Measurements from ENCODE around the gene DUS1L. TPM values are rescaled to one million over a fixed set of nuclear protein-coding genes. Genes with fewer than 3 reads are reported as not detected.
A peak's percentile ranks its signal among the peaks of the same experiment; 100 is the strongest.

Gene DUS1L
- total RNA-seq, 1 donor from 2014 or later = 73.3 TPM

- H3K27ac Mint-ChIP-seq (ENCODE audit: unreplicated experiment) = no peak overlapping the region
Measured at GRCh38 chr17:82023447-82024241, 42.0 kb downstream of the DUS1L start.

GRCh38 chr17:82022981-82023446 lies 42.6 kb downstream of the DUS1L start, which contains the start of gene LRRC45:
Gene LRRC45, plus strand, starts transcription at chr17:82023305. Its CDS starts 339 bp downstream, at chr17:82023644.
- H3K4me3 Mint-ChIP-seq (ENCODE audit: unreplicated experiment) = peak within 1 kb of the TSS; percentile 77
- H3K9me3 Mint-ChIP-seq (ENCODE audit: unreplicated experiment) = no peaks in the 10 kb centered on the region
- H3K27me3 Mint-ChIP-seq (ENCODE audit: unreplicated experiment) = no peaks in the 10 kb centered on the region
- peaks cover 22% of the 10 kb centered on the region for H3K4me1 Mint-ChIP-seq (ENCODE audit: unreplicated experiment)
- H3K27ac Mint-ChIP-seq (ENCODE audit: unreplicated experiment) = peak within 1 kb of the TSS; percentile 59
- TF ChIP-seq, protein P1, sequence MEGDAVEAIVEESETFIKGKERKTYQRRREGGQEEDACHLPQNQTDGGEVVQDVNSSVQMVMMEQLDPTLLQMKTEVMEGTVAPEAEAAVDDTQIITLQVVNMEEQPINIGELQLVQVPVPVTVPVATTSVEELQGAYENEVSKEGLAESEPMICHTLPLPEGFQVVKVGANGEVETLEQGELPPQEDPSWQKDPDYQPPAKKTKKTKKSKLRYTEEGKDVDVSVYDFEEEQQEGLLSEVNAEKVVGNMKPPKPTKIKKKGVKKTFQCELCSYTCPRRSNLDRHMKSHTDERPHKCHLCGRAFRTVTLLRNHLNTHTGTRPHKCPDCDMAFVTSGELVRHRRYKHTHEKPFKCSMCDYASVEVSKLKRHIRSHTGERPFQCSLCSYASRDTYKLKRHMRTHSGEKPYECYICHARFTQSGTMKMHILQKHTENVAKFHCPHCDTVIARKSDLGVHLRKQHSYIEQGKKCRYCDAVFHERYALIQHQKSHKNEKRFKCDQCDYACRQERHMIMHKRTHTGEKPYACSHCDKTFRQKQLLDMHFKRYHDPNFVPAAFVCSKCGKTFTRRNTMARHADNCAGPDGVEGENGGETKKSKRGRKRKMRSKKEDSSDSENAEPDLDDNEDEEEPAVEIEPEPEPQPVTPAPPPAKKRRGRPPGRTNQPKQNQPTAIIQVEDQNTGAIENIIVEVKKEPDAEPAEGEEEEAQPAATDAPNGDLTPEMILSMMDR (IDR thresholded peaks at IDR 0.05) = no peak
- H3K36me3 Mint-ChIP-seq (ENCODE audit: unreplicated experiment) = peaks cover 3% of the 10 kb centered on the region
- peak; percentile 100 for DNase-seq (ENCODE audit: extremely low spot score, unreplicated experiment)

More at GRCh38 chr17:82023447-82024241, 42.0 kb downstream of the DUS1L start:
- DNase-seq (ENCODE audit: extremely low spot score, unreplicated experiment) = no peak
- Mint-ChIP-seq H3K4me1 (ENCODE audit: unreplicated experiment) (peaks cover 22% of the 10 kb centered on the region), H3K27me3 (ENCODE audit: unreplicated experiment) (no peaks in the 10 kb centered on the region), H3K36me3 (ENCODE audit: unreplicated experiment) (no peaks in the 10 kb centered on the region), H3K9me3 (ENCODE audit: unreplicated experiment) (no peaks in the 10 kb centered on the region), H3K4me3 (ENCODE audit: unreplicated experiment) (peak overlapping the region; percentile 77)
- TF ChIP-seq, protein P1 (IDR thresholded peaks at IDR 0.05) = no peak

- Mint-ChIP-seq H3K4me3 (ENCODE audit: unreplicated experiment) (peak within 1 kb of the TSS; percentile 77), H3K36me3 (ENCODE audit: unreplicated experiment) (peaks cover 3% of the 10 kb centered on the region), H3K4me1 (ENCODE audit: unreplicated experiment) (peaks cover 22% of the 10 kb centered on the region), H3K9me3 (ENCODE audit: unreplicated experiment) (no peaks in the 10 kb centered on the region), H3K27me3 (ENCODE audit: unreplicated experiment) (no peaks in the 10 kb centered on the region), H3K27ac (ENCODE audit: unreplicated experiment) (peak within 1 kb of the TSS; percentile 59)
- TF ChIP-seq, protein P1 (IDR thresholded peaks at IDR 0.05) = no peak
- no peak for DNase-seq (ENCODE audit: extremely low spot score, unreplicated experiment)
Measured at GRCh38 chr17:82022310-82022980, 43.2 kb downstream of the DUS1L start, which contains the start of gene CENPX. Gene CENPX, minus strand, starts transcription at chr17:82022878. Its CDS starts 17 bp downstream, at chr17:82022861.

DNA sequence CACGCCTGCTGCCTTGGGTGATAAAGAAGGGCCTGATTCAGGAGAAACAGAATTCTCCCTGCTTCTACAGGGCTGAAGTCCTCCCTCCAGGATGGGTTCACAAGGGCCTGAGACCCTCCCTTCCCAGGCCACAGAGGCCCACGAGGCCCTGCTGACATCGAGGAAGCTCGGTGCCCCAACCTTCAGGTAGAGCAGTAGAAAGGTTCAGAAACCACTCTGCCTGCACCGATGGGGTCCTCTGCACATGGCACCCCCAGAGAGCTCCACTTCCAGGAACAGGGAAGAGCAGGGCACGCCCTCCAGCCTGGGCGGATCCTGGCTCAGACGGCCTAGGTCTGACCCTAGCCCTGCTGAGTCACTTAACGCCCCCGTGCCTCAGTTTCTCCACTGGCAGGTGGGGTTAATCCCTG lies 43.7 kb downstream of the DUS1L start:
- Mint-ChIP-seq H3K4me1 (ENCODE audit: unreplicated experiment) (peaks cover 22% of the 10 kb centered on the region), H3K27ac (ENCODE audit: unreplicated experiment) (peak overlapping the region; percentile 59), H3K27me3 (ENCODE audit: unreplicated experiment) (no peaks in the 10 kb centered on the region), H3K9me3 (ENCODE audit: unreplicated experiment) (no peaks in the 10 kb centered on the region), H3K4me3 (ENCODE audit: unreplicated experiment) (peak overlapping the region; percentile 77), H3K36me3 (ENCODE audit: unreplicated experiment) (peaks cover 5% of the 10 kb centered on the region)
- DNase-seq (ENCODE audit: extremely low spot score, unreplicated experiment) = no peak
- TF ChIP-seq, protein P1 (IDR thresholded peaks at IDR 0.05) = no peak
